Measurements from ENCODE around the gene FEM1C. TPM values are rescaled to one million over a fixed set of nuclear protein-coding genes. Genes with fewer than 3 reads are reported as not detected.
A peak's percentile ranks its signal among the peaks of the same experiment; 100 is the strongest.

FEM1C gene
- total RNA-seq, 2 experiments from 2014 or later = 13.3 to 13.5 TPM

DNA sequence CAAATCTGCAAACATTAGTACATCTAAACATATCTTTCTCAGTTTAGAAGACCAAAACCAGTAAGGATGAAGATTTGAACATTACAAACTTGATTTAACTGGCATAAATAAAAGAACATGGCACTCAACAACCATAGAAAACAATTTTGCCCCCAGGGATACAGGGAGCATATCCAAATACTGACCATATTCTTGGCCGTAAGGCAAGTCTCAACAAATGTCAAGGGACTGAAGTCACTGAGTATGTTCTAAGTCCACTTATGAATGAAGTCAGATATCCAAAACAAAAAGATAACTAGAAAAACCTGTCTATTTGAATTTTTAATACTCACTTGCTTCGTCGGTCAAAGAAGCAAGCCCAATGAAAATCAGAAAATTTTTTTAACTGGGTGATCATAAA lies 14.1 kb downstream of the FEM1C start:
- H3K4me1 Mint-ChIP-seq = peaks cover 32% of the 10 kb centered on the region
- no peaks in the 10 kb centered on the region for H3K9me3 Mint-ChIP-seq (ENCODE audit: low read depth)
- CTCF ChIA-PET = no interaction called here

DNA sequence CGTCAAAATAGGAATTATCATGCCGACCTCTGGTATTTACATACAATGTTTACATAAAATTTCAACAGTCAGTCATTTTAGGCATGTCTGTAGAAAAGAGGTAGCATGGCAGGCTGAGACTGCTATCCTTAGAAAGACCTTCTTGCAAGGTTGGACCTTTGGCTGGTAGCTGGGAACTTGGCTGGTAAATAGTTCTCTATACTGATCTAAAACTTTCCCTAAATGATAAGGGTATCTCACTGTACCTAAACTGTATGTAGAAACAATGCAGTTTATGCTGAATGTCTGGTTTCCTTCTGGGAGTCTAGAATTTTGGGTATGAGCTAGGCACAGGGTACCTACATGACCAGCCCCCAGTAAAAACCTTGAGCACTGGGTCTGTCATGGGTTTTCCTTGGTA lies 18.0 kb downstream of the FEM1C start:
- Mint-ChIP-seq H3K4me3 (no peak overlapping the region), H3K9me3 (ENCODE audit: low read depth) (no peaks in the 10 kb centered on the region), H3K27ac (no peak overlapping the region), H3K27me3 (no peaks in the 10 kb centered on the region), H3K36me3 (peaks cover 51% of the 10 kb centered on the region), H3K4me1 (peaks cover 32% of the 10 kb centered on the region)
- CTCF ChIA-PET = no interaction called here
- ATAC-seq (no peak), DNase-seq (no peak)

More for the DNA sequence above, 14.1 kb downstream of the FEM1C start:
- ATAC-seq = no peak
- no peaks in the 10 kb centered on the region for H3K27me3 Mint-ChIP-seq
- no peak for DNase-seq
- no peak overlapping the region for H3K27ac Mint-ChIP-seq
- H3K4me3 Mint-ChIP-seq = no peak overlapping the region
- peaks cover 47% of the 10 kb centered on the region for H3K36me3 Mint-ChIP-seq

DNA sequence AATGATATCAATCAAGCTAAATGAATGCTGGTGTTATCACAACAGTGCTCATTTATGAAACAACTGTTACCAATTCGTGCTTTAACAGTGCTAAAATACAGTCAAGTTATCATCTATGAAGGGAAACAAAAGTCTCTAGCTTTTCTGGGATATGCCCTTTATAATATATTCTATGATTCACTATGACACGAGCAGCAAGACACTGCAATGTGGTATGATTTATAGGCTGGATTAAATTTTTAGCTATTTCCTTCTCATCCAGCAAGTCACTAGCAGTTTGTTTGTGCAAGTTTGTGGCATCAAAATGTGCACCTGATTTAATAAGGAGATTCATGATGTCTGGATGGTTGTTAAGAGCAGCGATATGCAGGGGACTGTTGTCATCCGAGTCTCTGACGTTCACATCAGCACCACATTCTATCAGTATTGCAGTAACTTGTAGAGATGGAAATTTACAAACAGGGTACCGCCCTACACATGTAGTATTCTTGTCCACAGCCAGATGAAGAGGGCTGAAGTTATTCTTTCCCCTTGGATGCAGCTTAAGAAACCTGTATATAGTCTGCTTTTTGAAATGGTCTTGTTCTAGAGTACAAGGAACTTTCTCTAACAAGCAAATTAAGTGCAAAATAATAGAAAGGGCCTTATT lies 20.3 kb downstream of the FEM1C start:
- H3K9me3 Mint-ChIP-seq (ENCODE audit: low read depth) = no peaks in the 10 kb centered on the region
- CTCF ChIA-PET = interaction anchor here (1.4 kb wide), 1 partner anchor 51 kb away, joined by 3 read pairs; no protein-coding TSS in a partner anchor
- DNase-seq (no peak), ATAC-seq (no peak)
- H3K4me3 Mint-ChIP-seq = no peak overlapping the region
- H3K4me1 Mint-ChIP-seq = peaks cover 24% of the 10 kb centered on the region
- H3K27ac Mint-ChIP-seq = no peak overlapping the region
- H3K36me3 Mint-ChIP-seq = peaks cover 55% of the 10 kb centered on the region
- H3K27me3 Mint-ChIP-seq = no peaks in the 10 kb centered on the region

DNA sequence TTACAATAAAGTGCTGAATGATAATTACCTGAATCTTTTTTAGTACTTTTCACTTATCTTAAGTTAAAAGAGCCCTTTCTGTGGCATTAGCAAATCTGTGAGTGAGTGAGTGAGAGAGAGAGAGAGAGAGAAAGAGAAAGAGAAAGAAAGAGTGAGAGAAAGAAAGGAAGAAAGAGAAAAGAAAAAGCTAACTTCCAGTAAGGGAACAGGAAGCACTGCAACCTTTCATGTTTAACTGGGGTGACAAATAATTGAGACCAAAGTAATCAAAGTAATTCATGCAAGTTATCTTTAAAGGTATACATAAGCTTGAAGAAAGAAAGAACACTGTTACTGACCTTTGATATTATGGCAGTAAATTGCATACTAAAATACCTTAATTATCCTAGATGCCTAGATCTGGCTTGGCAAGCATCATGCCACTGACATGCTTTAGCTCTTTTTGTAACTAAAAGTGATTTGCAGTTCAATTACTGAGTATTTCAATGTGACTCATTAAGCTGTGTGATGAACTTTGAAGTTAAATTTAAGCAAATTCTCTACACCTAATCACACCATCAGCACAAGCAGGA lies 21.7 kb downstream of the FEM1C start:
- H3K27me3 Mint-ChIP-seq = no peaks in the 10 kb centered on the region
- peak overlapping the region; percentile 48 for H3K27ac Mint-ChIP-seq
- H3K4me1 Mint-ChIP-seq = peaks cover 15% of the 10 kb centered on the region
- no peaks in the 10 kb centered on the region for H3K9me3 Mint-ChIP-seq (ENCODE audit: low read depth)
- CTCF ChIA-PET = interaction anchor here (1.1 to 1.6 kb wide), 3 partner anchors 20 to 214 kb away, joined by 3 to 4 read pairs (median 4); no protein-coding TSS in a partner anchor
- peaks cover 48% of the 10 kb centered on the region for H3K36me3 Mint-ChIP-seq
- DNase-seq (no peak), ATAC-seq (peak; percentile 36)
- H3K4me3 Mint-ChIP-seq = peak overlapping the region; percentile 12

DNA sequence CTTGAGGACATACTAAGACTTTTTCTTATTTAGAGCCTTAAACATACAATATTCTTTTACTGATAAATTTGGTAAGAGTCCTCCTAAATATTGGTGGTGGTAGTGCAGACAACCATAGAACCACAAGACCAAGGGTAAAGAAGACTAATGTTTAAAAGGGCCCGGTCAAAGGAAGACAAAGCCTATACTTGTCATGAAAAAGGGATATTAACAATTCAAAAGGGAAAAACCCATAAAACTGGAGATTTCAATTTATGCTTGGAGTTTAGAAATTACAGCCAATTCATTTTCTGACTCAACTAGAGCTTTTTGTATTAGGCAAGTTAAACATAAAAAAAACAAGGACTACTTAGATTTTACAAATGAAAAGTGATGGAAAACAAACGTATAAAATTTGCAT lies 24.4 kb downstream of the FEM1C start:
- Mint-ChIP-seq H3K9me3 (ENCODE audit: low read depth) (no peaks in the 10 kb centered on the region), H3K4me3 (no peak overlapping the region), H3K4me1 (peaks cover 15% of the 10 kb centered on the region), H3K27me3 (no peaks in the 10 kb centered on the region), H3K36me3 (peaks cover 47% of the 10 kb centered on the region), H3K27ac (no peak overlapping the region)
- ATAC-seq = no peak
- DNase-seq = no peak
- CTCF ChIA-PET = no interaction called here

DNA sequence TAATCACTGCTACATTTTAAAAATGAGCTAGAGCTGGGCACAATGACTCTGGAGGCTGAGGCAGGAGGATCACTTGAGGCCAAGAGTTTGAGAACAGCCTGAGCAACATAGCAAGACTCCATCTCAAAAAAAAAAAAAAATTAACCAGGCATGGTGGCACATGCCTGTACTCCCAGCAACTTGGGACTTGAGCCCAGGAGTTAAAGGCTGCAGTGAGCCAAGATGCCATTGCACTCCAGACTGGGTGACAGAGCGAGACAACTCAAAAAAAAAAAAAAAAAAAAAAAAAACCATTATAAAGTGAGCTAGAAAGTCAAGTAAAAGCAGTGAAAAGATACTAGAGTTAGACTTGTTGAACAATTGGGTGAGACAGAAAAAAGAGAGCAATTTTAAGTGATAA lies 28.2 kb downstream of the FEM1C start:
- Mint-ChIP-seq H3K4me1 (no peaks in the 10 kb centered on the region), H3K36me3 (peaks cover 24% of the 10 kb centered on the region), H3K4me3 (no peak overlapping the region), H3K9me3 (ENCODE audit: low read depth) (peaks cover 3% of the 10 kb centered on the region), H3K27ac (no peak overlapping the region), H3K27me3 (no peaks in the 10 kb centered on the region)
- no peak for ATAC-seq
- CTCF ChIA-PET = interaction anchor here (1.4 kb wide), 1 partner anchor 58 kb away, joined by 3 read pairs; no protein-coding TSS in a partner anchor
- DNase-seq = no peak

DNA sequence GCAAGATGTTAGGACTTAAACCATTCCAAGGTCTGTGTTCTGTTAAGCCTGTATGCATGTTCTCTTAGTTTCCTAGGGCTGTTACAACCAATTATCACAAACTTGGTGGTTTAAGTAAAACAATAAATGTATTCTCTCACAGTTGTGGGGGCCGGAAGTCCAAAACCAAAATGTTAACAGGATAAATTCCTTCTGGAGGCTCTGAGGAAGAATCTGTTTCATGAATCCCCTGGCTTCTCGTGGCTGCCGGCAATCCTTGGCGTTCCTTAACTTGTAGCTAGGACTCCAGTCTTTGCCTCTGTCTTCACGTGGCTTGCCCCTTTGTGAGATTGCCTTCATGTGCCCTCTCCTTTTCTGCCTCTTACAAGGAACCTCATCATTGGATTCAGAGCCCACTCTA lies 30.4 kb downstream of the FEM1C start:
- H3K9me3 Mint-ChIP-seq (ENCODE audit: low read depth) = peaks cover 3% of the 10 kb centered on the region
- no peak for DNase-seq
- ATAC-seq = no peak
- no peak overlapping the region for H3K27ac Mint-ChIP-seq
- peaks cover 14% of the 10 kb centered on the region for H3K36me3 Mint-ChIP-seq
- no peaks in the 10 kb centered on the region for H3K4me1 Mint-ChIP-seq
- CTCF ChIA-PET = interaction anchor here (0.6 kb wide), 1 partner anchor 303 kb away, joined by 4 read pairs; no protein-coding TSS in a partner anchor
- H3K27me3 Mint-ChIP-seq = peaks cover 2% of the 10 kb centered on the region
- no peak overlapping the region for H3K4me3 Mint-ChIP-seq

DNA sequence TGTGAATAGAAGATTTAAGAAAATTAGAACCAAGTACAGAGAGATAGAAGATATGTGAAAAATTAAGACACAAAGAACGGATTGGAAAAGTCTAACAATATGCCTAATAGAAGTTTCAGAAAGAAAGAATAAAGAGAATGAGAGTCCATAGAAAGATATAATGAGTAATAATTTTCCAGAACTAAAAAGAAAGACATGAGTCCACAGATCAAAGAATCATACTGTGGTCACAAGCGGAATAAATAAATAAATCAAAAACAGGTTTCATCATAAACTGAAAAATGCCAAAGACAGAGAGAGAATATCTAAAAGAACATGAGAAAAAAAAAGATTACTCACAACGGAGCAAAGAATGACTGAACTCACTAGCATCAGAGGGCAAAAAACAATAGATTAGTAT lies 32.9 kb downstream of the FEM1C start:
- ATAC-seq = no peak
- peaks cover 3% of the 10 kb centered on the region for H3K9me3 Mint-ChIP-seq (ENCODE audit: low read depth)
- H3K27me3 Mint-ChIP-seq = peaks cover 2% of the 10 kb centered on the region
- no peak overlapping the region for H3K4me3 Mint-ChIP-seq
- no peak overlapping the region for H3K27ac Mint-ChIP-seq
- H3K4me1 Mint-ChIP-seq = no peaks in the 10 kb centered on the region
- no peak for DNase-seq
- peaks cover 1% of the 10 kb centered on the region for H3K36me3 Mint-ChIP-seq
- CTCF ChIA-PET = no interaction called here

DNA sequence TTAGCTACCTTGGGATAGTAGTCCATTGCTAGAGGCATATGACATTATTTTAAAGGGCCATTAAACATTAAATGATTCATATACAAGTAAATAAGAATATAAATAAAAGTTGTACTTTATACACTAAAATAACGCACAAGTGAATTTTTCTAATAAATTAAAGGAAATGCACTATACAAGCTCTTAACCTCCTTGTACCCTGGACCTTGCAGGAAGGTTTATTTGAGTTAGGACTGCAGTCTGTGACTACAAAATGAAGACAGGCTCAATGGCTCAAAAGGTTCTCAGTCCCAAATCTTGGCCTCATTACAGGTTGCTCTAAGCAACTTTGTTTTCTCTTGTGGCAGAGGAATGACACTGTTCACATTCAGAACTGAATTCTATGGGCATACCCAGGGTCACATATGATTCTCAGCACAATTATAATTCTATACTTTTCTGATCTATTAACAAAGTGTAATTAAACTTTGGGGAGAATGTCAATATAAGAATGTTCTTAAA lies 34.4 kb downstream of the FEM1C start:
- Mint-ChIP-seq H3K4me1 (no peaks in the 10 kb centered on the region), H3K27me3 (peaks cover 2% of the 10 kb centered on the region), H3K9me3 (ENCODE audit: low read depth) (peaks cover 3% of the 10 kb centered on the region), H3K4me3 (no peak overlapping the region), H3K27ac (no peak overlapping the region), H3K36me3 (peaks cover 1% of the 10 kb centered on the region)
- DNase-seq = no peak
- no peak for ATAC-seq
- CTCF ChIA-PET = no interaction called here

DNA sequence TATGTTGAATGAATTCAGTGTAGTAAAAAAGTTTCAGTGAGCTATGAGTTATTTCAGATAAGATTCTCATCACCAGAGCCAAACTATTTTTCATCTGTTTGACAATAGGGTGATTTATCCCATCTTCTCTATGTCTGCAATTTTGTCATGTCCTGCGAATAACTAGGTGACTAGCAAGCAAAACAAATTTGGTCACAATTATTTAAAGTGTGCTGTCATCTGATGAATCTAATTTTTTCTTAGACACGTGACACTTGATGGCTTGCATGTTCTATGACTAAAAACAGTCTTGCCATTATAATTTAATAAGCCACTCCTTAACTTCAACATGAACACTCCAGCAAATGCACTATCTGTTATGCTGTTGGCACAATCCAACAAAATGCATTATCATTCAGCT lies 35.0 kb downstream of the FEM1C start:
- Mint-ChIP-seq H3K4me3 (no peak overlapping the region), H3K9me3 (ENCODE audit: low read depth) (peaks cover 3% of the 10 kb centered on the region), H3K27me3 (peaks cover 2% of the 10 kb centered on the region), H3K36me3 (peaks cover 1% of the 10 kb centered on the region), H3K4me1 (no peaks in the 10 kb centered on the region), H3K27ac (no peak overlapping the region)
- no peak for ATAC-seq
- no peak for DNase-seq
- CTCF ChIA-PET = no interaction called here

DNA sequence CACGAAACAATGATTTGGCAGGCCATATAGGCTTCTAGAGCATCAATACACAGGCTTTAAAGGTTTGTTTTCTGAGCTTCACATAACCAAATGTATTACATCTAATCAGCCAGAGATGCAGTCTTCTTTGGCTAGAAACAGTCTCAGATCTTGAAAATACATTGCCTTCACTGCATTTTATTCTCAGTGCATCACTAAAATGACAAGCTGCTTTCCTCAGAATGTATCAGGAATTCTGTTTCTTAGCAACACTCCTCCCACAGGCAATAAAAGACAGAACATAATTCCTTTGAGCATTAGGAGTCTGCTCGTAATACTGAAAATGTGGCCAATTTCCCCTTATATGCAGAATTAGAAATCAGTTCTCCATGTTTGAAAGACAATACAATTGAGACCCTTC lies 36.9 kb downstream of the FEM1C start:
- Mint-ChIP-seq H3K4me1 (no peaks in the 10 kb centered on the region), H3K4me3 (no peak overlapping the region), H3K27me3 (peaks cover 5% of the 10 kb centered on the region), H3K36me3 (no peaks in the 10 kb centered on the region), H3K9me3 (ENCODE audit: low read depth) (peaks cover 3% of the 10 kb centered on the region), H3K27ac (no peak overlapping the region)
- DNase-seq = no peak
- ATAC-seq = no peak
- CTCF ChIA-PET = no interaction called here

DNA sequence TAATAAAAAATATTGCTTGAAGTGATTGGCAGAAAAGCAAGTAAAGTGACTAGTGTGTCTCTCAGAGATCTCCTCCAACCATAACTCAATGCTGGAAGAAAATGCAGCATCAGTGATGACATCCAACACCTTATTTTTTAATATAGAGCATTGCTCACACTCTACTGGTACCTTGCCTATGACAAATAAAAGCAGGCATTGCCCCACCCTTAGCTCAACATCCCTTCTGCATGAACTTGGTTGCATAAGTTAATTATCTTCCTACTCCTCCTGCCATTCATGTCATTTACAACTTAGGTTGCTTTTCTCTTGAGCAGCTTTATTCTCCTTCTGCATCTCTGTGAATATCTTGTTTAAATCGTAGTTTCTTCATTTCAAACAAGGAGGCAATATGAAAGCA lies 41.2 kb downstream of the FEM1C start:
- CTCF ChIA-PET = no interaction called here

DNA sequence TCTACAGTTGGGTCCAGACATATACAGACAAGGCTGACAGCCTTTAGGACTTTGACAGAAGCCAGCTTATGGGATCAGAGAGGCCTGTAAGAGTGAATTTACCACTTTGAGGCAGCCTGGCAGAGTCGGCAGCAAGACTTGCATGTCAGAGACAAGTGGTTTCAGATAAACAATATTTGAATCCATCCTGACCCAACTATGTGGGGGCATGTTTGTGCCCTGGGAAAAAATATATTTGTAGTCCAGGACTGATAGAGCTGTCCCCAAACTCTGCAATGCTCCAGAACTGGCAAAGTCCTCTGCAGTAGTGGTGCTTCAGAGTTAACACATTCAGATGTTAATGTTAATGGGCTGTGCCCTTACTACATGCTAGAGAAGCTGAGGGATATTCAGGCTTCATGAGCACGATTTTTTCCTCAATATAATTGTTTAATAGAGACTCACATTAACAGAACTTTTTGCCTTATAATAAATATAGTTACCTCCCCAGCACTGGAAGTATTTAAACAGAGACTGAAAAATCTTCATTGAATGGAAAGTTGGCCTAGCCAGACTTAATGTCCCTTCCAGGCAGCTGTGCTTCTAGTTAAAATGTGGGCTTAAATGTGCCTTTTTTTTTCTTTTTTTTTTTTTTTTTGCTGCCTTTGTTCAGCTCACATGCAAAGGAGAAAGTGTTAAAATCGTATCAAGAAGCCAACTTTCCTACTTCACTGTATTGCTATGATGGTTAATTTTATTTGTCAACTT lies 42.9 kb downstream of the FEM1C start:
- H3K4me1 Mint-ChIP-seq = no peaks in the 10 kb centered on the region
- no peak overlapping the region for H3K27ac Mint-ChIP-seq
- ATAC-seq (no peak), DNase-seq (no peak)
- no peak overlapping the region for H3K4me3 Mint-ChIP-seq
- H3K9me3 Mint-ChIP-seq (ENCODE audit: low read depth) = no peaks in the 10 kb centered on the region
- H3K36me3 Mint-ChIP-seq = no peaks in the 10 kb centered on the region
- CTCF ChIA-PET = no interaction called here
- peaks cover 23% of the 10 kb centered on the region for H3K27me3 Mint-ChIP-seq

More for the DNA sequence above, 41.2 kb downstream of the FEM1C start:
- Mint-ChIP-seq H3K27me3 (peaks cover 14% of the 10 kb centered on the region), H3K27ac (no peak overlapping the region), H3K4me3 (no peak overlapping the region), H3K4me1 (no peaks in the 10 kb centered on the region), H3K36me3 (no peaks in the 10 kb centered on the region), H3K9me3 (ENCODE audit: low read depth) (no peaks in the 10 kb centered on the region)
- DNase-seq (no peak), ATAC-seq (no peak)

DNA sequence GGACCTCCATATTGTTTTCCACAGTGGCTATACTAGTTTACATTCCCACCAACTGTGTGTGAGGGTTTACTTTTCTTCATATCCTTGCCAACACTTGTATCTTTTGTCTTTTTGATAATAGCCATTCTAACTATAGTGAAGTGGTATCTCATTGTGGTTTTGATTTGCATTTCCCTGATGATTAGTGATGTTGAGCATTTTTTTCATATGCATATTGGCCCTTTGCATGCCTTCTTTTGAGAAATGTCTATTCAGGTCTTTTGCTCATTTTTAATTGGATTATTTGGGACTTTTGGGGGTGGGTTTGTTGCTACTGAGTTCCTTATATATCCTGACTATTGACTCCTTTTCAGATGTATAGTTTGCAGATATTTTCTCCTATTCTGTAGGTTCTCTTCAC lies 44.4 kb downstream of the FEM1C start:
- CTCF ChIA-PET = no interaction called here
- Mint-ChIP-seq H3K36me3 (no peaks in the 10 kb centered on the region), H3K4me1 (no peaks in the 10 kb centered on the region), H3K4me3 (no peak overlapping the region), H3K27me3 (peaks cover 35% of the 10 kb centered on the region), H3K9me3 (ENCODE audit: low read depth) (no peaks in the 10 kb centered on the region), H3K27ac (no peak overlapping the region)
- no peak for DNase-seq
- ATAC-seq = no peak

Data from activated CD8-positive, alpha-beta memory T cell treated with anti-CD3 and anti-CD28 coated beads, Interleukin-2, amount 10 ng/mL, durations not matched to agents 7 days and 5 days (primary cell).